Erythroblast (primary cell): ENCODE data around the gene RNU1-1.
"Not testable (repeated sequence)": the region's sequence is repeated elsewhere in the genome, so short reads cannot be mapped to it uniquely, and the experiment has no call there.

Experiments
- DNase-seq, 2 experiments: peaks; one replicate each; lab custom pipeline; 2025; lab: John Stamatoyannopoulos, UW
- GATA1 ChIP-seq: IDR thresholded peaks from 2 replicates; pipeline ENCODE4 v1.6.1; 2011; ENCODE audit warnings: low read depth, mild to moderate bottlenecking, control low read depth, low read length, moderate library complexity
- POLR2A ChIP-seq: IDR thresholded peaks from 2 replicates; pipeline ENCODE4 v1.6.1; 2011; ENCODE audit warnings: mild to moderate bottlenecking, low read length

The RNU1-1 gene

GRCh38 chr1:16498573-16499413 is 15.3 kb downstream of the RNU1-1 start:
- peak; percentile 81 to 86 for DNase-seq
- TF ChIP-seq POLR2A = peak; percentile 26
- no peak for TF ChIP-seq GATA1

- not testable (repeated sequence) for DNase-seq
Observed at GRCh38 chr1:16498047-16498446, 16.0 kb downstream of the RNU1-1 start.

- peak in 1 of 2 experiments; percentile 14 for DNase-seq
Observed at GRCh38 chr1:16497474-16497904, 16.6 kb downstream of the RNU1-1 start.

- not testable (repeated sequence) for DNase-seq
Observed at GRCh38 chr1:16493731-16494130, 20.4 kb downstream of the RNU1-1 start.

- DNase-seq = not testable (repeated sequence)
Observed at GRCh38 chr1:16492937-16493336, 21.1 kb downstream of the RNU1-1 start.

GRCh38 chr1:16491056-16491675 is 22.9 kb downstream of the RNU1-1 start:
- no peak for DNase-seq
- no peak for TF ChIP-seq POLR2A
- TF ChIP-seq GATA1 = no peak

- DNase-seq = not testable (repeated sequence)
Observed at GRCh38 chr1:16489195-16489880, 24.7 kb downstream of the RNU1-1 start.

- not testable (repeated sequence) for DNase-seq
Observed at GRCh38 chr1:16487011-16487410, 27.1 kb downstream of the RNU1-1 start.

GRCh38 chr1:16486316-16486715 is 27.8 kb downstream of the RNU1-1 start:
- DNase-seq = not testable (repeated sequence)

- TF ChIP-seq GATA1 (no peak), POLR2A (no peak)
- DNase-seq = no peak
Observed at GRCh38 chr1:16484931-16485330, 29.2 kb downstream of the RNU1-1 start.

- DNase-seq = no peak
- TF ChIP-seq POLR2A (no peak), GATA1 (no peak)
Observed at GRCh38 chr1:16484501-16484835, 29.6 kb downstream of the RNU1-1 start.

- not testable (repeated sequence) for DNase-seq
Observed at GRCh38 chr1:16483639-16484500, 30.2 kb downstream of the RNU1-1 start.

GRCh38 chr1:16483146-16483545 is 30.9 kb downstream of the RNU1-1 start:
- DNase-seq = not testable (repeated sequence)

GRCh38 chr1:16478091-16478490 is 36.0 kb downstream of the RNU1-1 start:
- DNase-seq = no peak
- TF ChIP-seq POLR2A (no peak), GATA1 (no peak)

- DNase-seq = not testable (repeated sequence)
Observed at GRCh38 chr1:16475771-16476770, 38.0 kb downstream of the RNU1-1 start.

GRCh38 chr1:16474891-16475290 is 39.2 kb downstream of the RNU1-1 start:
- not testable (repeated sequence) for DNase-seq
